Left ventricle myocardium inferior (tissue), 1 donor: Measurements from ENCODE around the gene GDF11. TPM values are rescaled to one million over a fixed set of nuclear protein-coding genes. Genes with fewer than 3 reads are reported as not detected.
A peak's percentile ranks its signal among the peaks of the same experiment; 100 is the strongest.

Experiments used
- DNase-seq: peaks from one replicate; pipeline ENCODE4 v3.0.0-alpha.2; 2020
- H3K27ac ChIP-seq: fragments of 200-600 bp; replicated peaks from 2 replicates; pipeline ENCODE4 v1.8.0; 2021
- H3K27me3 ChIP-seq: fragments of 200-600 bp; 2 replicates; pipeline ENCODE4 v1.8.0; 2021; ENCODE audit warnings: low read depth
- H3K36me3 ChIP-seq: fragments of 200-600 bp; 2 replicates; pipeline ENCODE4 v1.8.0; 2021
- H3K4me1 ChIP-seq: fragments of 200-600 bp; 2 replicates; pipeline ENCODE4 v1.8.0; 2021
- H3K4me3 ChIP-seq: fragments of 200-600 bp; 2 replicates; pipeline ENCODE4 v1.8.0; 2021; ENCODE audit warnings: mild to moderate bottlenecking, moderate library complexity
- H3K9me3 ChIP-seq: fragments of 200-600 bp; replicated peaks from 2 replicates; pipeline ENCODE4 v1.8.0; 2021
- CTCF ChIP-seq: fragments of 200-600 bp; IDR thresholded peaks from 2 replicates; pipeline ENCODE4 v1.8.0; 2021; ENCODE audit warnings: antibody characterized with exemption, mild to moderate bottlenecking, borderline replicate concordance
- intact Hi-C: fragments of 100-400 bp; cut with micrococcal nuclease; formaldehyde crosslinking; loops from one replicate; pipeline ENCODE4 v1.11.0; 2022
- total RNA-seq: library from RNA; stranded (reverse); fragmentation: NEBNext Ultra II Directional; extraction: Animal tissue kit (Norgen Biotek cat#: 25700); gene quantifications from one replicate; pipeline ENCODE4 v1.2.1, GENCODE V29; 2021
- donor health status: DM: no; HTN: yes; CAD: no; lungs with severe emphysema.

Gene GDF11
- total RNA-seq, 1 donor from 2014 or later: 15.6 TPM

GRCh38 chr12:55696141-55696540, 46.8 kb upstream of the GDF11 start:
- no peak overlapping the region for H3K27ac ChIP-seq
- no peaks in the 10 kb centered on the region for H3K27me3 ChIP-seq
- no peak for DNase-seq
- intact Hi-C loops: no loop called here
- H3K9me3 ChIP-seq: no peaks in the 10 kb centered on the region
- peaks cover 85% of the 10 kb centered on the region for H3K36me3 ChIP-seq
- H3K4me3 ChIP-seq: no peak overlapping the region
- TF ChIP-seq CTCF: no peak
- peaks cover 21% of the 10 kb centered on the region for H3K4me1 ChIP-seq

GRCh38 chr12:55696796-55697462, 46.0 kb upstream of the GDF11 start:
- H3K4me3 ChIP-seq: no peak overlapping the region
- TF ChIP-seq CTCF: no peak
- no peak for DNase-seq
- no peaks in the 10 kb centered on the region for H3K9me3 ChIP-seq
- intact Hi-C loops: no loop called here
- H3K36me3 ChIP-seq: peaks cover 77% of the 10 kb centered on the region
- H3K4me1 ChIP-seq: peaks cover 29% of the 10 kb centered on the region
- no peaks in the 10 kb centered on the region for H3K27me3 ChIP-seq
- H3K27ac ChIP-seq: no peak overlapping the region

GRCh38 chr12:55697686-55698085, 45.2 kb upstream of the GDF11 start:
- H3K4me1 ChIP-seq: peaks cover 37% of the 10 kb centered on the region
- H3K4me3 ChIP-seq: no peak overlapping the region
- intact Hi-C loops: no loop called here
- TF ChIP-seq CTCF: no peak
- H3K9me3 ChIP-seq: no peaks in the 10 kb centered on the region
- no peaks in the 10 kb centered on the region for H3K27me3 ChIP-seq
- H3K36me3 ChIP-seq: peaks cover 70% of the 10 kb centered on the region
- DNase-seq: no peak
- H3K27ac ChIP-seq: no peak overlapping the region

GRCh38 chr12:55698241-55698955, 44.5 kb upstream of the GDF11 start:
- DNase-seq: no peak
- no peak for TF ChIP-seq CTCF
- H3K4me3 ChIP-seq: no peak overlapping the region
- peaks cover 63% of the 10 kb centered on the region for H3K36me3 ChIP-seq
- peaks cover 42% of the 10 kb centered on the region for H3K4me1 ChIP-seq
- H3K27ac ChIP-seq: no peak overlapping the region
- intact Hi-C loops: no loop called here
- H3K27me3 ChIP-seq: no peaks in the 10 kb centered on the region
- no peaks in the 10 kb centered on the region for H3K9me3 ChIP-seq

- H3K36me3 ChIP-seq: peaks cover 57% of the 10 kb centered on the region
- H3K9me3 ChIP-seq: no peaks in the 10 kb centered on the region
- peak overlapping the region; percentile 60 for H3K27ac ChIP-seq
- intact Hi-C loops: no loop called here
- no peaks in the 10 kb centered on the region for H3K27me3 ChIP-seq
- no peak overlapping the region for H3K4me3 ChIP-seq
- H3K4me1 ChIP-seq: peaks cover 48% of the 10 kb centered on the region
- DNase-seq: no peak
- TF ChIP-seq CTCF: no peak
These were observed 44.0 kb upstream of the GDF11 start for GRCh38 chr12:55698965-55699364.
